Endothelial cell (in vitro differentiated cells): Measurements from ENCODE around the gene C1R. TPM values are rescaled to one million over a fixed set of nuclear protein-coding genes. Genes with fewer than 3 reads are reported as not detected.

Experiments used
- DNase-seq: peaks from one replicate; pipeline ENCODE4 v3.0.0; 2021; ENCODE audit warnings: low spot score
- H3K27ac Mint-ChIP-seq: one replicate; pipeline ENCODE4 v1.8.0; 2021; ENCODE audit warnings: mixed read lengths, inconsistent platforms; ENCODE audit not compliant: unreplicated experiment
- H3K27me3 Mint-ChIP-seq: one replicate; pipeline ENCODE4 v1.8.0; 2021; ENCODE audit warnings: mild to moderate bottlenecking, moderate library complexity, mixed read lengths, inconsistent platforms; ENCODE audit not compliant: unreplicated experiment
- H3K36me3 Mint-ChIP-seq: one replicate; pipeline ENCODE4 v1.8.0; 2021; ENCODE audit warnings: mild to moderate bottlenecking, low read depth, mixed read lengths, inconsistent platforms; ENCODE audit not compliant: unreplicated experiment
- H3K4me1 Mint-ChIP-seq: one replicate; pipeline ENCODE4 v1.8.0; 2021; ENCODE audit warnings: mild to moderate bottlenecking, mixed read lengths, inconsistent platforms; ENCODE audit not compliant: unreplicated experiment
- H3K4me3 Mint-ChIP-seq: one replicate; pipeline ENCODE4 v1.8.0; 2021; ENCODE audit warnings: mild to moderate bottlenecking, mixed read lengths, inconsistent platforms; ENCODE audit not compliant: unreplicated experiment
- H3K9me3 Mint-ChIP-seq: one replicate; pipeline ENCODE4 v1.8.0; 2021; ENCODE audit warnings: mixed read lengths, inconsistent platforms; ENCODE audit not compliant: unreplicated experiment
- total RNA-seq: library from RNA; stranded (reverse); fragmentation: NEBNext Ultra II Directional; extraction: Animal tissue kit (Norgen Biotek cat#: 25700); gene quantifications from one replicate; pipeline ENCODE4 v1.2.1, GENCODE V29; 2021; ENCODE audit not compliant: unreplicated experiment
- TF ChIP-seq, protein P1 (sequence below): fragments of 200-600 bp; sonication (generic); IDR thresholded peaks from one replicate; pipeline ENCODE4 v1.5.0; 2021; ENCODE audit warnings: antibody characterized with exemption; ENCODE audit not compliant: unreplicated experiment

The C1R gene
- total RNA-seq, 1 donor from 2014 or later: 1.4 TPM

DNA sequence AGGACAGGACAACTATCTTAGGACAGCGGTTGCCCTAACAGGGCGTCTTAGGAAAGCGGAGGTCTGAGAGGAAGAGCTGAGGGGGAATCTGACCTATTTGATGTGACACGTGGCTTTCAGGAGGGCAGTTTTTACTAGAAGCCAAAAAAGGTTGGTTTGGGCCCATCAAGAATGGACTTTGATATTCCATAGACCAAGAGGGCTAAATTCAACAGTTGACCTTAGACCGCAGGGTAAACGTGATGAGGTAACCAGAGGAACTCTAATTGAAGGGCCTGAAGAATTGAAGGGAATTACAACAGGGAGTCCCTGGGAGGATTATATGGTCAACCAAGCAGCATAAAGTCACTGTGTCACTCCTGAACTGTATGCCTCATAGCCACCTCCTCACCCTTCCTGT is 20.2 kb downstream of the C1R start:
- no peak for DNase-seq
- no peak overlapping the region for H3K4me3 Mint-ChIP-seq
- H3K27me3 Mint-ChIP-seq: peaks cover 9% of the 10 kb centered on the region
- no peak overlapping the region for H3K27ac Mint-ChIP-seq
- TF ChIP-seq, protein P1, sequence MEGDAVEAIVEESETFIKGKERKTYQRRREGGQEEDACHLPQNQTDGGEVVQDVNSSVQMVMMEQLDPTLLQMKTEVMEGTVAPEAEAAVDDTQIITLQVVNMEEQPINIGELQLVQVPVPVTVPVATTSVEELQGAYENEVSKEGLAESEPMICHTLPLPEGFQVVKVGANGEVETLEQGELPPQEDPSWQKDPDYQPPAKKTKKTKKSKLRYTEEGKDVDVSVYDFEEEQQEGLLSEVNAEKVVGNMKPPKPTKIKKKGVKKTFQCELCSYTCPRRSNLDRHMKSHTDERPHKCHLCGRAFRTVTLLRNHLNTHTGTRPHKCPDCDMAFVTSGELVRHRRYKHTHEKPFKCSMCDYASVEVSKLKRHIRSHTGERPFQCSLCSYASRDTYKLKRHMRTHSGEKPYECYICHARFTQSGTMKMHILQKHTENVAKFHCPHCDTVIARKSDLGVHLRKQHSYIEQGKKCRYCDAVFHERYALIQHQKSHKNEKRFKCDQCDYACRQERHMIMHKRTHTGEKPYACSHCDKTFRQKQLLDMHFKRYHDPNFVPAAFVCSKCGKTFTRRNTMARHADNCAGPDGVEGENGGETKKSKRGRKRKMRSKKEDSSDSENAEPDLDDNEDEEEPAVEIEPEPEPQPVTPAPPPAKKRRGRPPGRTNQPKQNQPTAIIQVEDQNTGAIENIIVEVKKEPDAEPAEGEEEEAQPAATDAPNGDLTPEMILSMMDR: no peak
- H3K36me3 Mint-ChIP-seq: no peaks in the 10 kb centered on the region
- H3K4me1 Mint-ChIP-seq: peaks cover 35% of the 10 kb centered on the region
- no peaks in the 10 kb centered on the region for H3K9me3 Mint-ChIP-seq

DNA sequence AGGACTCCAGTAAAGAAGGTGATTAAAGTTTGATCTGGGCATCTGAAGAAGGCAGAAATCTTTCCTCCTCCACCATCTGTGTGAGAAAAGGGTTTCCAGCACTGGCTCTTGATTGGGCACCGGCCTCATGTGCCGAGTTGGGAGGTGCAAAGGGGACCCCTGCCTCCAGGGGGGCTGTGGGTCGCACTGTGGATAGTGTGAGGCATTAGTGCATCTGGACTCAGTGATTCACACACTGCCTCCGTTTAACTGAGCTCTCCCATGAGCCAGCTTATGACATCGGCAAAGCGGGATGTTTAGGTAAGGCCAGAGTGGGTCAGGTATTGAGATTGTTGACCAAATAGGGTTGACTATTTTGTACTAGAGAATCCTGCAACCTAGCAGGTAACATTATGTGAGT is 22.9 kb downstream of the C1R start:
- Mint-ChIP-seq H3K9me3 (no peaks in the 10 kb centered on the region), H3K27me3 (peaks cover 4% of the 10 kb centered on the region), H3K27ac (no peak overlapping the region), H3K4me3 (no peak overlapping the region), H3K36me3 (no peaks in the 10 kb centered on the region), H3K4me1 (peaks cover 17% of the 10 kb centered on the region)
- no peak for DNase-seq
- TF ChIP-seq, protein P1: no peak

DNA sequence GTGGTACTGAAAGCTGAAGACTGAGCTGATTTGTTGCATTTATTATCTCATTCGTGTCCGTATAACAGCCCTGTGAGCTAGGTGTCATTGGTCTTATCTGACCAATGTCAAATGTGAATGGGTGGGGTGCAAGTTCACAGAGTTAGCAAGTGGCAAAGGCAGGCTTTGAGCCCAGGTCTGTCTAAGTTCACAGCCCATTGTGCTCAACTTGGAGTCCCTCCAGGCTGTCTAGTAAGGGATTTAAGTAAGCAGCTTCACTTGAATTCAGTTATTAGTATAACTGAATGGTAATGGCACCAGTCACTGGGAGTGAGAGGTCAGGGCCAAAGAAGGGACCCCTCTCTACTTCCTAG is 23.3 kb downstream of the C1R start:
- Mint-ChIP-seq H3K27ac (no peak overlapping the region), H3K4me1 (peaks cover 13% of the 10 kb centered on the region), H3K9me3 (no peaks in the 10 kb centered on the region), H3K36me3 (no peaks in the 10 kb centered on the region), H3K27me3 (peaks cover 4% of the 10 kb centered on the region), H3K4me3 (no peak overlapping the region)
- DNase-seq: no peak
- TF ChIP-seq, protein P1: no peak

DNA sequence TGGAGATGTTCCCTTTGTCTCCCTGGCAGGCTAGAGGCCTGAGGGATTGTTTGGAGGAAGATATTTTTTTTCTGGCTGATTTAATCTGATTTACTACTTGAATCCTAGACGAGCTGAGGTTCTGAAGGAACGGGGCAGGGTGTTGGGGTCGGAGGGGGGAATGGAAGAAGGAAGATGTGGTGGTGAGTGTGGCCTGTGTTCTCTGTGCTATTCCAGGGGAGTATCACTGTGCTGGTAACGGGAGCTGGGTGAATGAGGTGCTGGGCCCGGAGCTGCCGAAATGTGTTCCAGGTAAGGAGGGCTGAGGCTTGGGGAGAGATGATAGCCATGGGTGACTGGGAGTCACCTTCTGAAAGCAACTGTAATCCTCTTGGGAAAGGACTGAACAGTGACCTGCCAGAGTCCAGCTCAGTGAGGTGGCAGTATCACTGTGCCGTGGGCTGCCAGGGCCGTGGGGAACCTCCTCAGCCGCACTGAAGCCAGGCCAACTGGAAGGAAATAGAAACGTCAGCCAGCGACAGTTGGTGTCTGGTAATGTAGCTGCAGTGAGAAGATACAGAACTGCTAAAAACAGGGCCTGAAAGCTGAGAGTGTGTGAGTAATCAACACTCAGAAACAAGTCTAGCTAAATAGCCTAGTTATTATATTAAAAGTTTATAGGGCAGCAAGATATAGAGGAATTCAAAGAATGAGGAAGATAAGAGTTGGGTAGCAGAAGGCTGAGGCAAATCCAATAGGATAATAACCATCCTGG is 23.8 kb downstream of the C1R start:
- H3K27me3 Mint-ChIP-seq: peaks cover 4% of the 10 kb centered on the region
- TF ChIP-seq, protein P1: no peak

DNA sequence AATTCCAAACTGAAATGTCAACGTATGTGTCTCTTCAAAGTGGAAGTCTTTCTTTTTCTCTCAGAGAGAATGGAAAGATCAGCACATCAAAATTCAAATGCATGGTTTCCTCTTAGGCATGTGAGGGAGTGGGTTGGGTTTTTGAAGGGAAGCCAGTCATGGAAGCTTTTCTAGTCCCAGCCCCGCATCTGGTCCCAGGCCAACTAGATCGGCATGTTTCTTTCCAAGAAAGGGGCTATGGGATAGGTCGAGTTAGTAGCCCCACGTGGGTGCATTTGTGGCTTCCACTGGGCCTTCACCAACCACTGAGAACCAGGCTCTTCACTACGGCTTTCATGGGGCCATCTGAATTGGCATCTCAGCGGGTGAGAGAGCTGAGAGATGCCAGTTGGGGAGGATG is 25.1 kb downstream of the C1R start:
- Mint-ChIP-seq H3K27me3 (peaks cover 3% of the 10 kb centered on the region), H3K9me3 (no peaks in the 10 kb centered on the region), H3K4me1 (no peaks in the 10 kb centered on the region), H3K4me3 (no peak overlapping the region), H3K36me3 (no peaks in the 10 kb centered on the region), H3K27ac (no peak overlapping the region)
- DNase-seq: no peak
- TF ChIP-seq, protein P1: no peak

More for the DNA sequence above, 23.8 kb downstream of the C1R start:
- Mint-ChIP-seq H3K4me3 (no peak overlapping the region), H3K36me3 (no peaks in the 10 kb centered on the region), H3K9me3 (no peaks in the 10 kb centered on the region), H3K4me1 (peaks cover 9% of the 10 kb centered on the region), H3K27ac (no peak overlapping the region)
- DNase-seq: no peak
